GM21515 (cell line): ENCODE data around the gene LIMD2.
"Not testable (repeated sequence)": the region's sequence is repeated elsewhere in the genome, so short reads cannot be mapped to it uniquely, and the experiment has no call there.

Experiments used
- ATAC-seq: cut with Tn5 transposase; IDR thresholded peaks from one replicate; pipeline ENCODE4 v1.9.1; 2021; ENCODE audit not compliant: unreplicated experiment

The LIMD2 gene

GRCh38 chr17:63699638-63700527 lies at the start of gene LIMD2:
Gene LIMD2 (minus strand): TSS chr17:63700125. CDS start chr17:63699298, 827 bp downstream.
- peak; percentile 24 for ATAC-seq

GRCh38 chr17:63741408-63742173 lies 41.7 kb upstream of the LIMD2 start, which contains the start of gene STRADA:
Gene STRADA (minus strand): TSS chr17:63741799. CDS start chr17:63728369, 13,430 bp downstream.
- ATAC-seq, result peak; percentile 86

- peak; percentile 2 for ATAC-seq
Measured at GRCh38 chr17:63741143-63741407, 41.1 kb upstream of the LIMD2 start.

GRCh38 chr17:63740464-63741142 lies 40.7 kb upstream of the LIMD2 start:
- ATAC-seq, result no peak

- ATAC-seq, result no peak
Measured at GRCh38 chr17:63735691-63736090, 35.8 kb upstream of the LIMD2 start.

GRCh38 chr17:63722403-63722802 lies 22.5 kb upstream of the LIMD2 start:
- ATAC-seq, result no peak

- not testable (repeated sequence) for ATAC-seq
Measured at GRCh38 chr17:63720194-63720593, 20.3 kb upstream of the LIMD2 start.

- no peak for ATAC-seq
Measured at GRCh38 chr17:63718988-63719387, 19.1 kb upstream of the LIMD2 start.

GRCh38 chr17:63716426-63716825 lies 16.5 kb upstream of the LIMD2 start:
- ATAC-seq, result no peak

- ATAC-seq, result no peak
Measured at GRCh38 chr17:63714550-63715277, 14.8 kb upstream of the LIMD2 start.

GRCh38 chr17:63709110-63709509 lies 9.2 kb upstream of the LIMD2 start:
- no peak for ATAC-seq

- no peak for ATAC-seq
Measured at GRCh38 chr17:63707151-63707550, 7.2 kb upstream of the LIMD2 start.

- no peak for ATAC-seq
Measured at GRCh38 chr17:63706336-63707082, 6.6 kb upstream of the LIMD2 start.

- no peak for ATAC-seq
Measured at GRCh38 chr17:63705657-63706056, 5.7 kb upstream of the LIMD2 start.

- no peak for ATAC-seq
Measured at GRCh38 chr17:63704836-63705235, 4.9 kb upstream of the LIMD2 start.

- ATAC-seq, result no peak
Measured at GRCh38 chr17:63704259-63704576, 4.3 kb upstream of the LIMD2 start.

- no peak for ATAC-seq
Measured at GRCh38 chr17:63703556-63704258, 3.8 kb upstream of the LIMD2 start.

- ATAC-seq, result no peak
Measured at GRCh38 chr17:63703029-63703428, 3.1 kb upstream of the LIMD2 start.

- ATAC-seq, result no peak
Measured at GRCh38 chr17:63702721-63703015, 2.7 kb upstream of the LIMD2 start.
